ENCODE measurements around the gene PPARG. TPM values are rescaled to one million over a fixed set of nuclear protein-coding genes. Genes with fewer than 3 reads are reported as not detected.

The PPARG gene
- total and polyA plus RNA-seq, 2 of the 13 experiments (the other 11 are each of a cell fraction or from before 2014, with no cell fraction given), result 13.9 to 58.3 TPM

GRCh38 chr3:12380461-12380860, 91.6 kb downstream of the PPARG start:
- WGBS (ENCODE audit: low lambda C conversion rate), result 97% methylated on average over 3 of the region's 3 CpGs
- Histone ChIP-seq H3K79me2 (ENCODE audit: insufficient read depth, low read length) (no peaks in the 10 kb centered on the region), H3K27me3 (ENCODE audit: control insufficient read depth in 1 of 2, insufficient read depth in 2 of 2, low read length in 2 of 2) (no peaks in the 10 kb centered on the region), H3K4me3 (replicated peaks in 1 of 3; ENCODE audit: insufficient read depth in 1 of 3, low read depth in 2 of 3, low read length in 3 of 3) (no peak overlapping the region), H3K27ac (ENCODE audit: extremely low read length, insufficient read depth, low read length) (no peak overlapping the region), H3K4me2 (ENCODE audit: low read depth, low read length) (no peak overlapping the region), H3K36me3 (replicated peaks in 1 of 2; ENCODE audit: control insufficient read depth in 1 of 2, insufficient read depth in 2 of 2, low read length in 2 of 2) (peaks cover 0 to 23% of the 10 kb centered on the region in 2 experiments; a peak in 3 of 5 replicates), H3K4me1 (ENCODE audit: insufficient read depth, low read length) (peaks cover 13% of the 10 kb centered on the region; the same call in 1 of the 2 replicates), H3K9me3 (ENCODE audit: low read length) (no peaks in the 10 kb centered on the region), H3K9ac (ENCODE audit: insufficient read depth, low read depth, low read length) (no peak overlapping the region), H4K20me1 (ENCODE audit: insufficient read depth, low read length) (no peaks in the 10 kb centered on the region), H2AFZ (ENCODE audit: low read length) (no peak overlapping the region)
- ChIA-PET POLR2A (no interaction called here), CTCF (ENCODE audit: low intra/inter-chr PET ratio, low total read pairs) (no interaction called here)
- BruUV-seq (replicated peaks), result no TSS peak
- ATAC-seq (no peak), FAIRE-seq (no peak), DNase-seq (ENCODE audit: low spot score) (no peak)
- in situ Hi-C loops (cut with HindIII; ENCODE audit: extremely low pct_ligation_motif_present, low pct_unique_long_range_greater_than_20kb) (no loop called here), intact Hi-C loops (cut with micrococcal nuclease; ENCODE audit: unreplicated experiment) (no loop called here)
- TF ChIP-seq ZNF333 (CRISPR knock-in tag; IDR thresholded peaks at IDR 0.05; ENCODE audit: borderline replicate concordance) (no peak), ZUFSP (CRISPR knock-in tag; IDR thresholded peaks at IDR 0.05; ENCODE audit: borderline replicate concordance) (no peak), ZNF180 (CRISPR knock-in tag; IDR thresholded peaks at IDR 0.05; ENCODE audit: borderline replicate concordance, low read depth) (no peak), HOXA5 (CRISPR knock-in tag; IDR thresholded peaks at IDR 0.05) (no peak), ZFY (CRISPR knock-in tag; IDR thresholded peaks at IDR 0.05) (no peak), MEIS2 (CRISPR knock-in tag; IDR thresholded peaks at IDR 0.05) (no peak), KDM5A (IDR thresholded peaks at IDR 0.05; ENCODE audit: borderline replicate concordance, low read length) (no peak), ZNF512B (CRISPR knock-in tag; IDR thresholded peaks at IDR 0.05; ENCODE audit: borderline replicate concordance) (no peak), ZHX2 (IDR thresholded peaks at IDR 0.05; ENCODE audit: low read depth) (no peak), ZHX2 (CRISPR knock-in tag; IDR thresholded peaks at IDR 0.05; ENCODE audit: borderline replicate concordance) (no peak), TERF1 (CRISPR knock-in tag; IDR thresholded peaks at IDR 0.05) (no peak)

Data from HepG2 (cell line).